Medulla oblongata (tissue), 1 donor: ENCODE measurements around the gene DBNDD2.

ENCODE experiments used
- DNase-seq: peaks from one replicate; pipeline ENCODE4 v3.0.0-alpha.2; 2015; ENCODE audit errors: extremely low spot score

The DBNDD2 gene

GRCh38 chr20:45378191-45378590 lies 29.9 kb upstream of the DBNDD2 start, which contains the start of gene TP53TG5:
TSS of gene TP53TG5 (minus strand) at chr20:45378325. CDS start at chr20:45378236, 89 bp downstream.
- peak; percentile 80 for DNase-seq

- no peak for DNase-seq
Measured at GRCh38 chr20:45387274-45387673, 20.8 kb upstream of the DBNDD2 start.

- no peak for DNase-seq
Measured at GRCh38 chr20:45390931-45391330, 17.2 kb upstream of the DBNDD2 start.

GRCh38 chr20:45391559-45391958 lies 16.5 kb upstream of the DBNDD2 start:
- DNase-seq, result no peak

GRCh38 chr20:45392733-45393132 lies 15.4 kb upstream of the DBNDD2 start:
- peak; percentile 55 for DNase-seq

DNA sequence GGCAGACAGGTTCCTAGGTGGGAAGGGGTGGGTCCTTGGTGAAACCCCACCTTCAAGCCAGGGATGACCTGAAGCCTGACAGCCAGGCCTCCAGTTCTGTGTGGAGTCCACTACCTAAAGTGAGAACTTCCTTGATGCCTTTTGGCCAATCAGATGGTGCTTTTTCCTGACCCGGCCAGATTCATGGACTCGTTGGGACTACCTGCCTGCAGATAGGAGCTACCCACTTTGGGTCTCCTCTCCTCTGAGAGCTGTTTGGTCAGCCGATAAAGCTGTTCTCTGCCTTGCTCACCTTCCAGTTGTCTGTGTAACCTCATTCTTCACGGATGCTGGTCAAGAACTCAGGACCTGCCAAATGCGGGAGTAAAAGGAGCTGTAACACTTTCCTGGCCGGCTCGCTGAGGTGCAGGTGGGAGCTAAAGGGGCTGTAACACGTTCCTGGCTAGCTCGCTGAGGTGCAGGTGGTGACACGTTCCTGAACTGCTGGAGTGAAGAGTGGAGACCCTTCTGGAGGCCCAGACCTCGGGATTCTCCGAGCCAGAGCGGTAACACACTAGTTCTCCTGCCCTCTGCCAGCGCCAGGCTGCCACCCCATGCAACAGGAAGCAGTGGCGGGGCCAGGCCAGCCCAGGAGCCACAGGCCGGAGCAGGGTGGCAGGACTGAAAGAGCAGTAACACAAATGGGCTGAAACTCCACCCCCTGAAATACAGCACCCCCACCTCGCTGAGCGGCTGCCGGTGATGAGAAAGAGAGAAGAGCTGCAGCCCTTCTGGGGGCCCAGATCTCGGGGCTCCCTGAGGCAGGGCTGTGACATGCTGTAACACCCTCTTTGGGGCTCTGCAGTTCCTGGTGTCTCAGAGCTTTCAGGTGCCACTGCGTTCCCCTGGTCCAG lies 13.6 kb upstream of the DBNDD2 start:
- DNase-seq, result no peak

GRCh38 chr20:45395114-45395415 lies 13.0 kb upstream of the DBNDD2 start:
- no peak for DNase-seq

GRCh38 chr20:45399018-45399417 lies 9.1 kb upstream of the DBNDD2 start:
- DNase-seq, result no peak

DNA sequence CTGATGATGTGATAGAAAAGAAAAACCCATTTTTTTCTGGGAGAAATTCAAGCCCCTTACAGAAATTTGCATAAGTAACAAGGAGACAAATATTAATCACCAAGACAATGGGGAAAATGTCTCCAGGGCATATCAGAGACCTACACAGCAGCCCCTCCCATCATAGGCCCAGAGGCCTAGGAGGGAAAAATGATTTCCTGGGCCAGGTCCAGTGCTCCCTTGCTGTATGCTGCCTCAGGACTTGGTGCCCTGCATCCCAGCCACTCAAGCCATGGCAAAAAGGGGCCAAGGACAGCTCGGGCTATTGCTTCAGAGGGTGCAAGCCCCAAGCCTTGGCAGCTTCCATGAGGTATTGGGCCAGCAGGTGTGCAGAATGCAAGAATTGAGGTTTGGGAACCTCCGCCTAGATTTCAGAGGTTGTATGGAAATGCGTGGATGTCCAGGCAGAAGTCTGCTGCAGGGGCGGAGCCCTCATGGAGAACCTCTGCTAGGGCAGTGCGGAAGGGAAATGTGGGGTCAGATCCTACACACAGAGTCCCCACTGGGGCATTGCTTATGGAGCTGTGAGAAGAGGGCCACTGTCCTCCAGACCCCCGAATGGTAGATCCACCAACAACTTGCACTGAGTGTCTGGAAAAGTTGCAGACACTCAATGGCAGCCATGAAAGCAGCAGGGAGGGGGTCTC lies 7.6 kb upstream of the DBNDD2 start:
- no peak for DNase-seq

DNA sequence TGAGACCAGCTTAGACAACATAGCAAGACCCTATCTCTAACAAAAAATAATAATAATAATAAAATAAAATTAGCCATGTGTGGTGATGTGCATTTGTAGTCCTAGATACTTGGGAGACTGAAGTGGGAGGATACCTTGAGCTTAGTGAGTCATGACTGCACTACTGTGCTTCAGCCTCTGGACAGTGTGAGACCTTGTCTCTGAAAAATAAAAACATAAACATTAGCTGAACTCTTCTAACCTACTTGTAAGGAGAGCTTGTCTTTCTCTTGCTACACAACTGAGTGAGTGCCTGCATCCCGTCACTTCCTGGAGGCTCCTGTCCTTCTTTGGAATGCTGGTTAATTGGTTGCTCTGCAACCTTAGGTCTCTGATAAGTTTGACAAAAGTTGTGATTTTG lies 5.1 kb upstream of the DBNDD2 start:
- DNase-seq, result no peak

DNA sequence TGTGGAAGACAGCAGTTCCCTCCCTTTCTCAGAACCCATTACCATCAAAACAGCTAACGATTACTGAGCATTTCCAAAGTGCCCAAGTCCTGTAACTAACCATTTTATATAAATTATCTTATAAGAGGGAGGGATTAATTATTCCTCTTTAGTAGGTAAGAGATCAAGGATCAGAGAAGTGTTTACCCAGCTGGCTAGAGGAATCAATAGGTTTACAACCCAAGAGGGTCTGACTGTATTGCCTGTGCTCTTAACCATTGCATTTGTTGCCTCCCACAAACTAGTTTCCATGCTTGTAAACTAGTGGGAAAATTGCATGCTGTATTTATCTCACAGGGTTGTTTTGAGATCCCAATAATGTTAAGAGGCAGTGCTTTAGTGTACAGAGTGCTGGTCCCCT lies 3.7 kb upstream of the DBNDD2 start:
- no peak for DNase-seq

- DNase-seq, result no peak
Measured at GRCh38 chr20:45405571-45406259, 2.4 kb upstream of the DBNDD2 start.

- peak; percentile 62 for DNase-seq
Measured at GRCh38 chr20:45406260-45407066, 1.6 kb upstream of the DBNDD2 start.

- peak; percentile 39 for DNase-seq
Measured at GRCh38 chr20:45407067-45407745, 883 bp upstream of the DBNDD2 start.

DNA sequence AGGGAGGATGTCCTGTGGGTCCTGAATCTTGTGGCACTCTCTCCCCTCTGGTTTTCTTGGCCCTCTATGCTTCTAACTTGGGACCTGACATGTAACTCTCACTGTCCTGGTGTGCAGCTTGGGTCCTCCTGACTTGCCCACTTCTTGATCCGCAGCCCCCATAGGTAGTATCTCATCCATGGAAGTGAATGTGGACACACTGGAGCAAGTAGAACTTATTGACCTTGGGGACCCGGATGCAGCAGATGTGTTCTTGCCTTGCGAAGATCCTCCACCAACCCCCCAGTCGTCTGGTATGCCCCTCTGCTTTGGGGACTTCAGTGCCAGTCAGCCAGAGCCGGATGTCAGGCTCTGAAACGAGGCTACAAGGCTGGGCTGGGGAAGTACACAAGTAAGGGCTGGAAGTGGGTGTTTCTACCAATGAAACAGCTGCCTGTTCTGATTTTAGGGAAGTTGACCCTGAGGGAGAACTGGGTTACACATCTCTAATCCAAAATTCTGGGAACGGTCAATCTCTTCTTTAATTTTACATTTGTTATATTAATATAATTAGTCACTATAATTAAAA lies 641 bp downstream of the DBNDD2 start:
- peak; percentile 76 for DNase-seq

DNA sequence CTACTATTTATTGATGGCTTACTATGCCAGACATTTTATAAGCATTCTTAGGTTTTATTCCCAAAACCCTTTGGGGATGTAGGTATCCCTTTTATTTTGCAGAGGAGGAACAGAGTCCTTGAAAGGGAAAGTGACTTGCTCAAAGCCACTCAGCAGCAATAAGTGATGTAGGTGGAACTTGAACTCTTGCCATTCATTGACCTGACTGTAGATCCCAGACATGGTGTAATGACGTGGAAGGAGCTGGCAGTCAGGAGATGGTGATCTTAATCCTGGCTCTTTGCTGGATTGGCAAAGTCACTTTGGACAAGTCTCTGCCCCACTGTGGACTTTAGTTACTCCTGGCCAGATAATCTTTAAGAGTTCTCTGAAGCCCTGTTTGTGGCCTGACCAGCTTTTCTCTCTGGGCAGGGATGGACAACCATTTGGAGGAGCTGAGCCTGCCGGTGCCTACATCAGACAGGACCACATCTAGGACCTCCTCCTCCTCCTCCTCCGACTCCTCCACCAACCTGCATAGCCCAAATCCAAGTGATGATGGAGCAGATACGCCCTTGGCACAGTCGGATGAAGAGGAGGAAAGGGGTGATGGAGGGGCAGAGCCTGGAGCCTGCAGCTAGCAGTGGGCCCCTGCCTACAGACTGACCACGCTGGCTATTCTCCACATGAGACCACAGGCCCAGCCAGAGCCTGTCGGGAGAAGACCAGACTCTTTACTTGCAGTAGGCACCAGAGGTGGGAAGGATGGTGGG lies 1.6 kb downstream of the DBNDD2 start:
- no peak for DNase-seq

- no peak for DNase-seq
Measured at GRCh38 chr20:45410887-45411286, 2.8 kb downstream of the DBNDD2 start.

DNA sequence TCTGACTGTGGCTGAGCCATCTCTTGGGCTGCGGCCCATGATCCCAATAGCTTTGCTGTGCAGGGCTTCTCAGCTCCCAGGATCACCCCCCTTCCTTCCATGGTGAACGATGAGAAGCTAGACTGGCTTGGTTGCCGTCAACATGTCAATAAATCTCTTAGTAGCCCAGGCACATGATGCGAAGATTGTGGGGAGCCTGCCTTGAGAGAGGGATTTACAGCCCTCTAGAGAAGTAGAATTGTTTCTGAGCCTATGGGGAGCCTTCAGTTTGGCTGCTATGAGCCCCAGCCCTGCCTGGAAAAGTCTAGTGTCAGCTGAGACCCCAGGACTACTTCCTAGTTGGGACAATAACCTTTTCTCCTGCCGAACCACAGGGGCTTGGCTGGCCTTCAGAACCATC lies 4.6 kb downstream of the DBNDD2 start:
- no peak for DNase-seq

DNA sequence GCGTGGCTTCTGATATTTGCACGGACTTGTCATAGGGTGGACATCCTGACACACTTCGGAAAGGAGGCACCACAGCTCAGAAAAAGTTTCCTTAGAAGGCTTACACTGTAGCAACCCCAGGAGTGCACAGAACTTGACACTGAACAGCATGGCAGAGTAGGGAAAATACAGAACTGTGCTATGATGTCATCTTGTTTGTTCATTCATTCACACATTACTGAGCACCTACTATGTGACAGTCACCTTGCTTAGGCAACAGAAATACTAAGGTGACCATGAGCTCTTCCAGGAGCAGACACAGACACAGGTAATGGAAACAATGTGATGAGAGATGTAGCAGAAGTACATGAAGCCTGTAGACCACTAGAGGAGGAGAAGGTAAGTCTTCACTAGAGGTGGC lies 5.4 kb downstream of the DBNDD2 start:
- no peak for DNase-seq
